Measurements from ENCODE around the gene TAS1R2. TPM values are rescaled to one million over a fixed set of nuclear protein-coding genes. Genes with fewer than 3 reads are reported as not detected.

Gene TAS1R2
- total and polyA plus RNA-seq, 2 of the 8 experiments (the other 6 are each of a cell fraction or from before 2014, with no cell fraction given): not detected

- TF ChIP-seq CHD7 (IDR thresholded peaks at IDR 0.05; ENCODE audit: insufficient replicate concordance, low read length): no peak
- no peak for TF ChIP-seq CEBPB (IDR thresholded peaks at IDR 0.05; ENCODE audit: low read depth, low read length)
- TF ChIP-seq CREB1 (IDR thresholded peaks at IDR 0.05): no peak
- no peak for TF ChIP-seq FOSL1 (IDR thresholded peaks at IDR 0.05; ENCODE audit: insufficient read depth, low read depth, low read length)
- no peak for TF ChIP-seq POLR2A (IDR thresholded peaks at IDR 0.05; ENCODE audit: control extremely low read depth in 1 of 2, low read depth in 2 of 2, low read length in 2 of 2)
- TF ChIP-seq SP1 (IDR thresholded peaks at IDR 0.05; ENCODE audit: low read depth, low read length): no peak
- no peak for TF ChIP-seq HDAC2 (IDR thresholded peaks at IDR 0.05; ENCODE audit: borderline replicate concordance in 1 of 2, low read depth in 2 of 2, low read length in 2 of 2)
- TF ChIP-seq JUN (IDR thresholded peaks at IDR 0.05; ENCODE audit: low read depth, low read length): no peak
- no peak for TF ChIP-seq BRCA1 (IDR thresholded peaks at IDR 0.05; ENCODE audit: low read depth, low read length)
- TF ChIP-seq RXRA (IDR thresholded peaks at IDR 0.05; ENCODE audit: insufficient read depth, low read depth, low read length): no peak
- TF ChIP-seq TBP (IDR thresholded peaks at IDR 0.05; ENCODE audit: low read depth, low read length): no peak
- TF ChIP-seq SRF (IDR thresholded peaks at IDR 0.05; ENCODE audit: low read depth, low read length): no peak
These were observed 19.2 kb upstream of the TAS1R2 start (continued) for GRCh38 chr1:18878538-18879214.
